Nephron progenitor cell (in vitro differentiated cells): ENCODE data around the gene TMOD3.

Experiments used
- DNase-seq: peaks from one replicate; pipeline ENCODE4 v3.0.0; 2021
- H3K27ac Mint-ChIP-seq: 2 replicates; pipeline ENCODE4 v1.8.0; 2021; ENCODE audit warnings: mild to moderate bottlenecking, moderate library complexity, mixed read lengths
- H3K27me3 Mint-ChIP-seq: 2 replicates; pipeline ENCODE4 v1.8.0; 2021; ENCODE audit warnings: mild to moderate bottlenecking, low read depth, mixed read lengths; ENCODE audit not compliant: poor library complexity
- H3K36me3 Mint-ChIP-seq: 2 replicates; pipeline ENCODE4 v1.8.0; 2021; ENCODE audit warnings: low read depth, mixed read lengths
- H3K4me1 Mint-ChIP-seq: 2 replicates; pipeline ENCODE4 v1.8.0; 2021; ENCODE audit warnings: mixed read lengths
- H3K4me3 Mint-ChIP-seq: 2 replicates; pipeline ENCODE4 v1.8.0; 2021; ENCODE audit warnings: mild to moderate bottlenecking, moderate library complexity, mixed read lengths
- H3K9me3 Mint-ChIP-seq: 2 replicates; pipeline ENCODE4 v1.8.0; 2021; ENCODE audit warnings: mild to moderate bottlenecking, moderate library complexity, mixed read lengths
- TF ChIP-seq, protein P1 (sequence below): fragments of 200-600 bp; sonication (generic); IDR thresholded peaks from 2 replicates; pipeline ENCODE4 v1.5.0; 2021; ENCODE audit warnings: antibody characterized with exemption

The TMOD3 gene

GRCh38 chr15:51870774-51871173 is 41.3 kb downstream of the TMOD3 start:
- no peak for DNase-seq
- H3K4me1 Mint-ChIP-seq: no peaks in the 10 kb centered on the region
- H3K4me3 Mint-ChIP-seq: no peak overlapping the region
- H3K27ac Mint-ChIP-seq: no peak overlapping the region
- no peaks in the 10 kb centered on the region for H3K27me3 Mint-ChIP-seq
- H3K36me3 Mint-ChIP-seq: peaks cover 43% of the 10 kb centered on the region
- TF ChIP-seq, protein P1, sequence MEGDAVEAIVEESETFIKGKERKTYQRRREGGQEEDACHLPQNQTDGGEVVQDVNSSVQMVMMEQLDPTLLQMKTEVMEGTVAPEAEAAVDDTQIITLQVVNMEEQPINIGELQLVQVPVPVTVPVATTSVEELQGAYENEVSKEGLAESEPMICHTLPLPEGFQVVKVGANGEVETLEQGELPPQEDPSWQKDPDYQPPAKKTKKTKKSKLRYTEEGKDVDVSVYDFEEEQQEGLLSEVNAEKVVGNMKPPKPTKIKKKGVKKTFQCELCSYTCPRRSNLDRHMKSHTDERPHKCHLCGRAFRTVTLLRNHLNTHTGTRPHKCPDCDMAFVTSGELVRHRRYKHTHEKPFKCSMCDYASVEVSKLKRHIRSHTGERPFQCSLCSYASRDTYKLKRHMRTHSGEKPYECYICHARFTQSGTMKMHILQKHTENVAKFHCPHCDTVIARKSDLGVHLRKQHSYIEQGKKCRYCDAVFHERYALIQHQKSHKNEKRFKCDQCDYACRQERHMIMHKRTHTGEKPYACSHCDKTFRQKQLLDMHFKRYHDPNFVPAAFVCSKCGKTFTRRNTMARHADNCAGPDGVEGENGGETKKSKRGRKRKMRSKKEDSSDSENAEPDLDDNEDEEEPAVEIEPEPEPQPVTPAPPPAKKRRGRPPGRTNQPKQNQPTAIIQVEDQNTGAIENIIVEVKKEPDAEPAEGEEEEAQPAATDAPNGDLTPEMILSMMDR: no peak
- no peaks in the 10 kb centered on the region for H3K9me3 Mint-ChIP-seq

- H3K4me1 Mint-ChIP-seq: no peaks in the 10 kb centered on the region
- H3K27ac Mint-ChIP-seq: peak overlapping the region; percentile 38
- TF ChIP-seq, protein P1: no peak
- H3K4me3 Mint-ChIP-seq: no peak overlapping the region
- H3K36me3 Mint-ChIP-seq: peaks cover 40% of the 10 kb centered on the region
- H3K9me3 Mint-ChIP-seq: no peaks in the 10 kb centered on the region
- H3K27me3 Mint-ChIP-seq: no peaks in the 10 kb centered on the region
- DNase-seq: no peak
These were observed 45.5 kb downstream of the TMOD3 start for GRCh38 chr15:51874751-51875644.

GRCh38 chr15:51876169-51876568 is 46.7 kb downstream of the TMOD3 start:
- H3K27me3 Mint-ChIP-seq: no peaks in the 10 kb centered on the region
- no peaks in the 10 kb centered on the region for H3K4me1 Mint-ChIP-seq
- H3K36me3 Mint-ChIP-seq: peaks cover 33% of the 10 kb centered on the region
- no peak for DNase-seq
- no peak overlapping the region for H3K27ac Mint-ChIP-seq
- H3K4me3 Mint-ChIP-seq: no peak overlapping the region
- no peaks in the 10 kb centered on the region for H3K9me3 Mint-ChIP-seq
- TF ChIP-seq, protein P1: no peak

DNA sequence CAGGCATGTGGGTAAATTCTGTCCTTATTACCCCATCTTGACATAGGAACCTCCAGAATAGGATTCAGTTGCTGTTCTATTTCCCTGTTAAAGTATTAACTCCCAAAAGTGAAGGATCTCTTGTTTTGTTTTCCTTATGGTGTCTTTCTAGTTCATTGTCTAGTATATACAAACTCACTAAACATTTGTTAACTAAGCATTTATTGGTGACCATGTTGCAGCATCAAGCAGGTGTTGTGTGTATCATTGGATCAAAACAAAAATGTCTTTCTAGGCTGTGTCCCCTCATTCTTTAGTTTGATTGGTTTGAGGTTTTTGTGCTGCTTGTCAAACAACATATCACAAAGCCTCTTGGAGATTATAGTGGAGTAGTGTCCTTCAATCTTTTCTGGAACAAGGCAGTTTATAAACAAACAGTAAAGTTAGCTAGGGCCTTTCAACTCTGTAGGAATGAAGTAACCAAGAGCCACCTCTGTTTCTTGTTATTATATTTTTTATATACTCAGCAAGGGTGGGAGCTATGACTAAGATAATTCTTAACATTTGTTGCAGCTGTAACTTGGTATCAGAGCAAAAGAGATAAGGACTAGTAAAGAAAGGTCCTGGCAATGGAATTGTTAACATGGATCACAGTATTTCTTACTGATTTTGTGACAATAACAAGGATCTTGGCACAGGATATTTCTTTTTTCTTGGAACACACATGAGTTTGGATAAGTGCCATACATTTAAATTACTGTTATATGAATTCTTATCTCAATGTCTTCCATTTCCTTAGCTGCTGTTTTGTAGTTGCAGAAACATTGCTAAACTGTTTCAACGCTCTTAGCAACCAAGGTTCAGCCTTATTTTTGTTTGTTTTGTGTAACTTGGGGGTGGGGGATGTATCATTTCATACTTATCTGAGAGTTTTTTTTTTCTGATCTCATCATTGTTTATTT is 49.3 kb downstream of the TMOD3 start:
- Mint-ChIP-seq H3K9me3 (no peaks in the 10 kb centered on the region), H3K4me1 (peaks cover 2% of the 10 kb centered on the region), H3K4me3 (no peak overlapping the region), H3K27ac (no peak overlapping the region), H3K36me3 (peaks cover 32% of the 10 kb centered on the region), H3K27me3 (no peaks in the 10 kb centered on the region)
- no peak for DNase-seq
- TF ChIP-seq, protein P1: no peak

GRCh38 chr15:51879555-51879954 is 50.1 kb downstream of the TMOD3 start:
- TF ChIP-seq, protein P1: no peak
- Mint-ChIP-seq H3K36me3 (peaks cover 39% of the 10 kb centered on the region), H3K27me3 (no peaks in the 10 kb centered on the region), H3K9me3 (peaks cover 6% of the 10 kb centered on the region), H3K4me3 (no peak overlapping the region), H3K4me1 (peaks cover 10% of the 10 kb centered on the region), H3K27ac (no peak overlapping the region)
- no peak for DNase-seq
